Tibial nerve (tissue), 4 donors: ENCODE results near the gene NID1. TPM values are rescaled to one million over a fixed set of nuclear protein-coding genes. Genes with fewer than 3 reads are reported as not detected.

Experiments
- DNase-seq, 2 donors: peaks; one replicate each; pipeline ENCODE4 v3.0.0-alpha.2; 2019; ENCODE audit warnings: low spot score in 2 of 2
- H3K27ac ChIP-seq, 4 donors: fragments of 200-600 bp; sonication (generic) in 3 of 4; one replicate each; pipeline ENCODE4 v1.5.1; 2017 to 2019; ENCODE audit warnings: mild to moderate bottlenecking in 1 of 4
- H3K27me3 ChIP-seq, 2 donors: fragments of 200-600 bp; sonication (generic) in 1 of 2; one replicate each; pipeline versions ENCODE4 v1.5.1 to v1.6.0; 2017 to 2019
- H3K36me3 ChIP-seq, 3 donors: fragments of 200-600 bp; sonication (generic); one replicate each; pipeline ENCODE4 v1.5.1; 2018 to 2019
- H3K4me1 ChIP-seq, 4 donors: fragments of 200-600 bp; sonication (generic) in 3 of 4; one replicate each; pipeline ENCODE4 v1.5.1; 2017 to 2019
- H3K4me3 ChIP-seq, 4 donors: fragments of 200-600 bp; sonication (generic) in 3 of 4; one replicate each; pipeline ENCODE4 v1.5.1; 2017 to 2019; ENCODE audit warnings: mild to moderate bottlenecking in 1 of 4, moderate library complexity in 1 of 4
- H3K9me3 ChIP-seq, 4 donors: fragments of 200-600 bp; sonication (generic) in 3 of 4; one replicate each; pipeline ENCODE4 v1.5.1; 2017 to 2019
- CTCF ChIP-seq, 5 experiments: fragments of 200-600 bp in 3 of 5; fragments of 450-650 bp in 2 of 5; sonication (generic) in 3 of 5; IDR thresholded peaks; one replicate each; pipeline ENCODE4 v1.5.1; 2016 to 2019; ENCODE audit warnings: antibody characterized with exemption in 5 of 5, mild to moderate bottlenecking in 3 of 5, moderate library complexity in 2 of 5
- EP300 ChIP-seq, 2 donors: sonication (generic); formaldehyde crosslinking; IDR thresholded peaks; one replicate each; pipeline ENCODE4 v1.6.1; 2017; ENCODE audit warnings: antibody characterized with exemption in 2 of 2, mild to moderate bottlenecking in 1 of 2
- POLR2A ChIP-seq, 2 donors: fragments of 450-650 bp; IDR thresholded peaks; one replicate each; pipeline ENCODE4 v1.6.1; 2017; ENCODE audit warnings: antibody characterized with exemption in 2 of 2, mild to moderate bottlenecking in 2 of 2, moderate library complexity in 2 of 2
- WGBS, 2 donors: methylation state at CpG; one replicate each; pipeline ENCODE4 v1.1.5; 2018; 5-methylcytosine and 5-hydroxymethylcytosine counted together
- total RNA-seq, 4 donors: library from RNA; depleted of rRNA; stranded (reverse); fragments of >200 nt; gene quantifications; one replicate each; pipeline ENCODE4 v1.1.0, GENCODE V29; 2016

NID1 gene
- total RNA-seq, 4 donors from 2014 or later, result 192 to 321 (median 215) TPM

DNA sequence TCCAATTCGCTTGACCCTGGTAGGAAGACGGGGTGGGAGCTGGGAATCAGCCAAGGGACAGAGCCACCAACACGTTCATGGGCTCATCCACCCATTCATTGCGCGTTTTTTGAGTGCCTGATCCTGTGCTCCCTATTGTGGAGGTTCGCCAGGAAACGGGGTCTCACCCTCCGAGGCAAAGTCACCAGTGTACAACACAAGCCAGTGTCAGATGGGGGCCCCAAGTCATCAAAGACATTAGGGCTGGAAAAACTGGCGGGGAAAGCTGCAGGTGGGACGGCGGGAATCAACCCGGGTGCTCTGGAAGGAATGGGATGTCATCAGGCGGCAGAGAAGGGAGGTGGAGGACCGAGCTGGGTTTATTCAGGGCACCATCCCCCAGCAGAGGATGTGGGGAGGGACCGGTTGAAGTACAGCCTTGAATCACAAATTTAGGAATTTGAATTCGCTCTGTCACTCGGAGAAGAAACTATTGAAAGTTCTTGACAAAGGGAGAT is 667 bp upstream of the NID1 start:
- 28 to 44% methylated on average over 12 to 17 of the region's 17 CpGs for WGBS, 2 donors
- Histone ChIP-seq H3K4me3 (peak overlapping the region; percentile 75 to 97 (median 85)), H3K36me3 (peaks cover 0 to 8% (median 0%) of the 10 kb centered on the region in 3 donors), H3K4me1 (peaks cover 0 to 57% (median 10%) of the 10 kb centered on the region in 4 donors), H3K9me3 (peaks cover 0 to 3% (median 0%) of the 10 kb centered on the region in 4 donors), H3K27ac (peak overlapping the region; percentile 93 to 96 (median 95)), H3K27me3 (no peaks in the 10 kb centered on the region)
- TF ChIP-seq CTCF (IDR thresholded peaks at IDR 0.05) (no peak), POLR2A (IDR thresholded peaks at IDR 0.05) (no peak), EP300 (IDR thresholded peaks at IDR 0.05) (no peak)
- peak in 1 of 2 donors; percentile 52 for DNase-seq

- peak in 1 of 2 donors; percentile 37 for TF ChIP-seq POLR2A (IDR thresholded peaks at IDR 0.05)
- TF ChIP-seq EP300 (IDR thresholded peaks at IDR 0.05), result peak in 1 of 2 donors; percentile 74
- no peak for TF ChIP-seq CTCF (IDR thresholded peaks at IDR 0.05)
- 0 to 1% methylated on average over 22 to 23 of the region's 55 CpGs for WGBS, 2 donors
- peak in 1 of 2 donors; percentile 52 for DNase-seq
- H3K27me3 ChIP-seq, result no peaks in the 10 kb centered on the region
- H3K4me3 ChIP-seq, result peak overlapping the region; percentile 75 to 97 (median 85)
- peaks cover 0 to 8% (median 0%) of the 10 kb centered on the region in 3 donors for H3K36me3 ChIP-seq
- H3K27ac ChIP-seq, result peak overlapping the region; percentile 93 to 96 (median 95)
- no peaks in the 10 kb centered on the region for H3K9me3 ChIP-seq
- H3K4me1 ChIP-seq, result peaks cover 0 to 71% (median 10%) of the 10 kb centered on the region in 4 donors
Observed at GRCh38 chr1:236063919-236064673, 794 bp downstream of the NID1 start.

DNA sequence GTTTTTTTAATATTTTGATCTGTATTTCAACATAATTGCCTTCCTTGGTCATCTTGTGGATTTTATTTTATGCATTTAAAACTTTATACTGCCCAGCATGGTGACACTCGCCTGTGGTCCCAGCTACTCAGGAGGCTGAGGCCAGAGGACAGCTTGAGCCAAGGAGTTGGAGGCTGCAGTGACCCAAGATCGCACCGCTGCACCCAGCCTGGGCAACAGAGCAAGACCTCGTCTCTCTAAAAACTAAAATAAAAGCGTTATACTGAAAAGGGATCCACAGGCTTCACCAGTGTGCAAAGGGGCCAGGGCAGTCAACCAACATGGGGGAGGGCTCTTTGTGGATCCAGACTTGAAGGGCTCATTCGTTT is 1.4 kb downstream of the NID1 start:
- Histone ChIP-seq H3K4me3 (peak overlapping the region; percentile 75 to 97 (median 85)), H3K27ac (peak overlapping the region; percentile 93 to 96 (median 95)), H3K9me3 (no peaks in the 10 kb centered on the region), H3K36me3 (peaks cover 0 to 8% (median 0%) of the 10 kb centered on the region in 3 donors), H3K4me1 (peaks cover 0 to 74% (median 10%) of the 10 kb centered on the region in 4 donors), H3K27me3 (no peaks in the 10 kb centered on the region)
- no peak for DNase-seq
- TF ChIP-seq EP300 (IDR thresholded peaks at IDR 0.05) (no peak), POLR2A (IDR thresholded peaks at IDR 0.05) (no peak), CTCF (IDR thresholded peaks at IDR 0.05) (no peak)
- 24 to 25% methylated on average over 6 of the region's 6 CpGs for WGBS, 2 donors

- peaks cover 0 to 12% (median 0%) of the 10 kb centered on the region in 3 donors for H3K36me3 ChIP-seq
- H3K9me3 ChIP-seq, result no peaks in the 10 kb centered on the region
- TF ChIP-seq CTCF (IDR thresholded peaks at IDR 0.05) (no peak), POLR2A (IDR thresholded peaks at IDR 0.05) (no peak), EP300 (IDR thresholded peaks at IDR 0.05) (no peak)
- H3K4me3 ChIP-seq, result peak overlapping the region in 1 of 4 donors; percentile 97
- DNase-seq, result no peak
- H3K27me3 ChIP-seq, result no peaks in the 10 kb centered on the region
- H3K27ac ChIP-seq, result peak overlapping the region in 2 of 4 donors; percentile 95
- 90 to 92% methylated on average over 4 of the region's 4 CpGs for WGBS, 2 donors
- peaks cover 0 to 71% (median 9%) of the 10 kb centered on the region in 4 donors for H3K4me1 ChIP-seq
Observed at GRCh38 chr1:236060286-236060685, 4.6 kb downstream of the NID1 start.

- peaks cover 0 to 12% (median 0%) of the 10 kb centered on the region in 3 donors for H3K36me3 ChIP-seq
- peaks cover 0 to 70% (median 9%) of the 10 kb centered on the region in 4 donors for H3K4me1 ChIP-seq
- H3K27ac ChIP-seq, result peak overlapping the region in 3 of 4 donors; percentile 56 to 95 (median 95)
- TF ChIP-seq EP300 (IDR thresholded peaks at IDR 0.05), result peak in 1 of 2 donors; percentile 68
- TF ChIP-seq CTCF (IDR thresholded peaks at IDR 0.05), result no peak
- no peak for DNase-seq
- H3K9me3 ChIP-seq, result no peaks in the 10 kb centered on the region
- 16 to 21% methylated on average over 5 of the region's 5 CpGs for WGBS, 2 donors
- H3K27me3 ChIP-seq, result no peaks in the 10 kb centered on the region
- peak overlapping the region; percentile 2 to 32 (median 16) for H3K4me3 ChIP-seq
Observed at GRCh38 chr1:236059011-236059410, 5.9 kb downstream of the NID1 start.
